ENCODE measurements around the gene ZNF101. TPM values are rescaled to one million over a fixed set of nuclear protein-coding genes. Genes with fewer than 3 reads are reported as not detected.

ZNF101 gene
- polyA plus RNA-seq, 1 experiment, result 4.5 TPM

GRCh38 chr19:19655051-19655594 is 13.5 kb upstream of the ZNF101 start:
- no peaks in the 10 kb centered on the region for H3K27me3 ChIP-seq (ENCODE audit: control insufficient read depth, insufficient read depth, low read length)
- POLR2A ChIA-PET, result no interaction called here
- H3K9me3 ChIP-seq (ENCODE audit: control insufficient read depth, insufficient read depth, low read length), result no peaks in the 10 kb centered on the region
- CTCF ChIA-PET, result interaction anchor here (1.9 kb wide), 1 partner anchor 11 kb away, joined by 9 read pairs; the partner anchor contains the start of gene GMIP
- no peak for TF ChIP-seq CTCF (IDR thresholded peaks at IDR 0.05; ENCODE audit: low read depth, low read length)
- no peak for DNase-seq (ENCODE audit: low read depth, low spot score)
- H3K27ac ChIP-seq (ENCODE audit: low read depth, low read length), result no peak overlapping the region
- no peak overlapping the region for H3K4me3 ChIP-seq (ENCODE audit: low read depth, low read length)

- CTCF ChIA-PET, result no interaction called here
- no peak for TF ChIP-seq CTCF (IDR thresholded peaks at IDR 0.05; ENCODE audit: low read depth, low read length)
- Histone ChIP-seq H3K4me3 (ENCODE audit: low read depth, low read length) (no peak overlapping the region), H3K27me3 (ENCODE audit: control insufficient read depth, insufficient read depth, low read length) (no peaks in the 10 kb centered on the region), H3K9me3 (ENCODE audit: control insufficient read depth, insufficient read depth, low read length) (no peaks in the 10 kb centered on the region), H3K27ac (ENCODE audit: low read depth, low read length) (no peak overlapping the region)
- no peak for DNase-seq (ENCODE audit: low read depth, low spot score)
- POLR2A ChIA-PET, result no interaction called here
Measured at GRCh38 chr19:19655641-19656343, 12.8 kb upstream of the ZNF101 start.

- Histone ChIP-seq H3K4me3 (ENCODE audit: low read depth, low read length) (no peak overlapping the region), H3K27me3 (ENCODE audit: control insufficient read depth, insufficient read depth, low read length) (no peaks in the 10 kb centered on the region), H3K9me3 (ENCODE audit: control insufficient read depth, insufficient read depth, low read length) (no peaks in the 10 kb centered on the region), H3K27ac (ENCODE audit: low read depth, low read length) (no peak overlapping the region)
- no peak for DNase-seq (ENCODE audit: low read depth, low spot score)
- POLR2A ChIA-PET, result no interaction called here
- no peak for TF ChIP-seq CTCF (IDR thresholded peaks at IDR 0.05; ENCODE audit: low read depth, low read length)
- CTCF ChIA-PET, result no interaction called here
Measured at GRCh38 chr19:19656451-19657396, 11.9 kb upstream of the ZNF101 start.

- CTCF ChIA-PET, result no interaction called here
- Histone ChIP-seq H3K4me3 (ENCODE audit: low read depth, low read length) (no peak overlapping the region), H3K9me3 (ENCODE audit: control insufficient read depth, insufficient read depth, low read length) (no peaks in the 10 kb centered on the region), H3K27me3 (ENCODE audit: control insufficient read depth, insufficient read depth, low read length) (no peaks in the 10 kb centered on the region), H3K27ac (ENCODE audit: low read depth, low read length) (no peak overlapping the region)
- DNase-seq (ENCODE audit: low read depth, low spot score), result no peak
- POLR2A ChIA-PET, result no interaction called here
- TF ChIP-seq CTCF (IDR thresholded peaks at IDR 0.05; ENCODE audit: low read depth, low read length), result no peak
Measured at GRCh38 chr19:19657397-19657783, 11.2 kb upstream of the ZNF101 start.
